PC-3 (cell line): ENCODE measurements around the gene ADD3. TPM values are rescaled to one million over a fixed set of nuclear protein-coding genes. Genes with fewer than 3 reads are reported as not detected.

Experiments used
- ATAC-seq: fragments of 200-7000 bp; cut with Tn5 transposase; 2 replicates; pipeline ENCODE4 v1.9.1; 2020; ENCODE audit warnings: mild to moderate bottlenecking, moderate library complexity
- BruUV-seq: library from RNA; stranded (reverse); fragments of 400-500 nt; replicated peaks from 2 replicates; lab custom pipeline; 2021; lab: Mats Ljungman, UMichigan
- CTCF ChIA-PET: fragments of 300-600 bp; sonication (Branson Sonifier 250); formaldehyde crosslinking; loops from one replicate; lab custom pipeline; 2022; ENCODE audit warnings: antibody characterized with exemption; lab: Charles Lee
- POLR2A ChIA-PET: fragments of 300-600 bp; sonication (Branson Sonifier 250); formaldehyde crosslinking; loops from one replicate; lab custom pipeline; 2022; ENCODE audit warnings: antibody characterized with exemption; ENCODE audit not compliant: unreplicated experiment; lab: Charles Lee
- DNase-seq: peaks from one replicate; pipeline ENCODE4 v3.0.0-alpha.2; 2015
- H2AFZ ChIP-seq: fragments of 300-600 bp; sonication (generic); 2 replicates; pipeline ENCODE4 v1.6.0; 2016; ENCODE audit warnings: antibody characterized with exemption, low read length
- H3F3A ChIP-seq: fragments of 300-600 bp; sonication (generic); one replicate; pipeline ENCODE4 v1.6.0; 2017; ENCODE audit warnings: antibody characterized with exemption, low read length, control low read depth, mild to moderate bottlenecking; ENCODE audit not compliant: unreplicated experiment
- H3K27ac ChIP-seq: fragments of 300-600 bp; sonication (generic); 2 replicates; pipeline ENCODE4 v1.5.1; 2016; ENCODE audit warnings: mild to moderate bottlenecking, low read length
- H3K27me3 ChIP-seq: fragments of 300-600 bp; sonication (generic); 2 replicates; pipeline ENCODE4 v1.6.1; 2016; ENCODE audit warnings: low read length, mixed read lengths
- H3K36me3 ChIP-seq: fragments of 300-600 bp; sonication (generic); 2 replicates; pipeline ENCODE4 v1.6.1; 2016; ENCODE audit warnings: low read depth, mixed run types, low read length, mixed read lengths
- H3K4me1 ChIP-seq: fragments of 300-600 bp; sonication (generic); 2 replicates; pipeline ENCODE4 v1.5.1; 2016; ENCODE audit warnings: low read length; ENCODE audit not compliant: insufficient read depth
- H3K4me2 ChIP-seq: fragments of 300-600 bp; sonication (generic); 2 replicates; pipeline ENCODE4 v1.6.0; 2016; ENCODE audit warnings: low read length
- H3K4me3 ChIP-seq: fragments of 300-600 bp; sonication (generic); 2 replicates; pipeline ENCODE4 v1.5.1; 2016; ENCODE audit warnings: mild to moderate bottlenecking, low read length, mixed read lengths
- H3K79me2 ChIP-seq: fragments of 300-600 bp; sonication (generic); 2 replicates; pipeline ENCODE4 v1.6.1; 2017; ENCODE audit warnings: low read length, mixed read lengths
- H3K9ac ChIP-seq: fragments of 300-600 bp; sonication (generic); 2 replicates; pipeline ENCODE4 v1.6.0; 2016; ENCODE audit warnings: mild to moderate bottlenecking, low read length
- H3K9me2 ChIP-seq: fragments of 300-600 bp; sonication (generic); replicated peaks from 2 replicates; pipeline ENCODE4 v1.6.1; 2016; ENCODE audit warnings: mixed run types, low read length, mixed read lengths
- H3K9me3 ChIP-seq: fragments of 300-600 bp; sonication (generic); 2 replicates; pipeline ENCODE4 v1.6.1; 2016; ENCODE audit warnings: low read length, mixed read lengths
- H4K20me1 ChIP-seq: fragments of 300-600 bp; sonication (generic); 2 replicates; pipeline ENCODE4 v1.6.1; 2016; ENCODE audit warnings: low read length, mixed read lengths
- EZH2 ChIP-seq: fragments of 300-600 bp; sonication (generic); IDR thresholded peaks from one replicate; pipeline ENCODE4 v1.6.1; 2017; ENCODE audit warnings: antibody characterized with exemption, mild to moderate bottlenecking, low read length; ENCODE audit not compliant: unreplicated experiment
- EZH2phosphoT487 ChIP-seq: fragments of 300-600 bp; sonication (generic); IDR thresholded peaks from 2 replicates; pipeline ENCODE4 v1.6.1; 2018; ENCODE audit warnings: mild to moderate bottlenecking, antibody characterized with exemption, low read length, borderline replicate concordance
- intact Hi-C: fragments of 100-400 bp; cut with micrococcal nuclease; formaldehyde crosslinking; loops from 2 replicates; pipeline ENCODE4 v1.9.0; 2023
- total RNA-seq: library from RNA; depleted of rRNA; stranded (reverse); fragments of >200 nt; gene quantifications from 2 replicates; pipeline ENCODE4 v1.2.3, GENCODE V29; 2014
- TF ChIP-seq, protein P1 (sequence below): fragments of 300-600 bp; sonication (generic); conservative IDR thresholded peaks from 2 replicates; pipeline ENCODE4 v1.5.1; 2017; ENCODE audit warnings: antibody characterized with exemption, low read depth, mild to moderate bottlenecking, low read length

Gene ADD3
- total RNA-seq, 1 experiment from 2014 or later, result 25.7 TPM

DNA sequence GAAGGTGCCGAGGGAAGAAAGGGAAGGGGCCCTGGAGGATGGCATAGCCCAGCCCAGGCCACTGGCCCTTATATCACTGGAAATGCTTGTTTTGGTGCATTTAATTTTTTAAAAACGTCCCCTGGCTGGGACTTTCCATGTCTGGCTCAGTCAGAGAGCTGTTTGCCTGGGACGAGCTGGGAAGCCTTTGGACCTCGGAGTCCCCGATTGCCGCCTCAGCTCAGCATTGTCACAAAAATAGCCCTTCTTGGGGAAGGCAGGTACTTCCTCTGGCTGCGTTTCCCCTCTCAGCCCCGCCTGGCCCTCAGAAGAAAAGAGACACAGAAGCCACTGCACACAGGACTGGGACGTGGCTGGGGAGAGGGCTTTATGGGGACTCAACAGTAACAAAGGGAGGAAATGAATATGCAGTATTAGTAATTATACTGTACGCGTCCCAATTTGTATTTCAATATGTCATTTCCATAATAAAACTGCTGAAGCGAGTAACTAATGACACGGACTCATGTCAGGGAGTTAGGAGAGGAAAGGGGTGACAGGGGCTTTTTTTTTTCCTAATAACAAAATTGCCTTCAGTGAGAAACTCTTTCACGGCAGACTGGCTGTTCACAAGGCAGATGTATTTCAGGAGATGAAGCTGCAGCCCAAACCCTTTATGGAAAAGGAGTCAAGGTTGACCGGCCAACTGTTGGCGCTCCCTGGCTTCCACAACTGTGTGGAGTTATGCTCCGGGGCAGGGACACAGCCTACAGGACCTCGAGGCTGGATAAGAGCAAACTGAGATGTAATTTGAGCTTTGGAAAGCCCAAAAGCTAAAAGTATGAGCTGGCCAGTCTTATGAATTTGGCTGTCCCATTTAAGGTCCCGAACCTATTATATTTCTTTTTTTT lies 168.6 kb downstream of the ADD3 start:
- Histone ChIP-seq H4K20me1 (no peaks in the 10 kb centered on the region), H3K79me2 (no peaks in the 10 kb centered on the region), H3K4me3 (no peak overlapping the region), H3K9me2 (no peaks in the 10 kb centered on the region), H3K36me3 (no peaks in the 10 kb centered on the region), H2AFZ (no peak overlapping the region), H3K9ac (no peak overlapping the region), H3F3A (no peaks in the 10 kb centered on the region), H3K27me3 (no peaks in the 10 kb centered on the region), H3K9me3 (no peaks in the 10 kb centered on the region), H3K4me2 (no peak overlapping the region), H3K4me1 (peaks cover 14% of the 10 kb centered on the region), H3K27ac (no peak overlapping the region)
- ChIA-PET CTCF (no interaction called here), POLR2A (no interaction called here)
- intact Hi-C loops, result no loop called here
- ATAC-seq (no peak), DNase-seq (no peak)
- no TSS peak for BruUV-seq
- no peak for TF ChIP-seq EZH2phosphoT487
- TF ChIP-seq, protein P1, sequence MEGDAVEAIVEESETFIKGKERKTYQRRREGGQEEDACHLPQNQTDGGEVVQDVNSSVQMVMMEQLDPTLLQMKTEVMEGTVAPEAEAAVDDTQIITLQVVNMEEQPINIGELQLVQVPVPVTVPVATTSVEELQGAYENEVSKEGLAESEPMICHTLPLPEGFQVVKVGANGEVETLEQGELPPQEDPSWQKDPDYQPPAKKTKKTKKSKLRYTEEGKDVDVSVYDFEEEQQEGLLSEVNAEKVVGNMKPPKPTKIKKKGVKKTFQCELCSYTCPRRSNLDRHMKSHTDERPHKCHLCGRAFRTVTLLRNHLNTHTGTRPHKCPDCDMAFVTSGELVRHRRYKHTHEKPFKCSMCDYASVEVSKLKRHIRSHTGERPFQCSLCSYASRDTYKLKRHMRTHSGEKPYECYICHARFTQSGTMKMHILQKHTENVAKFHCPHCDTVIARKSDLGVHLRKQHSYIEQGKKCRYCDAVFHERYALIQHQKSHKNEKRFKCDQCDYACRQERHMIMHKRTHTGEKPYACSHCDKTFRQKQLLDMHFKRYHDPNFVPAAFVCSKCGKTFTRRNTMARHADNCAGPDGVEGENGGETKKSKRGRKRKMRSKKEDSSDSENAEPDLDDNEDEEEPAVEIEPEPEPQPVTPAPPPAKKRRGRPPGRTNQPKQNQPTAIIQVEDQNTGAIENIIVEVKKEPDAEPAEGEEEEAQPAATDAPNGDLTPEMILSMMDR, result no peak
- no peak for TF ChIP-seq EZH2

DNA sequence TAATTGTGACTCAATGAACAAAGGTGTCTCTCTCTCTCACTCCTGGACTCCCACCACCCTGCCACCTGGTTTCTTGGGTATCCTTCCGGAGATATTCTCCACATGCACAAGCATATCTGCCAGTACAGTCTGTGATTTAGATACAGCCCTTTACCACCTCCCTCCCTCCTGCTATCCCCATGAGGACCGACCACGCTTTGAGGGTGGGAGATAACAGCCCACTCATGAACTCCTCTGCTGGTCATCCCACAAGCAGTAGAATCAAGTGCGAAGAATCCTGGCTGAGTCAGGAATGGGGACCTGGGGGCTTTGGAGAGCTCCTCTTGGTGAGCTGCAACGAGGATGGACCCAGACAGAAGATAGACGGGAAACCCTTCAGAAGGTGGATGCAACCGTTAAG lies 171.4 kb downstream of the ADD3 start:
- no peaks in the 10 kb centered on the region for H3K9me3 ChIP-seq
- no peaks in the 10 kb centered on the region for H3K9me2 ChIP-seq
- intact Hi-C loops, result no loop called here
- DNase-seq (no peak), ATAC-seq (no peak)
- no TSS peak for BruUV-seq
- H3K36me3 ChIP-seq, result no peaks in the 10 kb centered on the region
- no peak overlapping the region for H3K4me2 ChIP-seq
- no peak overlapping the region for H3K4me3 ChIP-seq
- ChIA-PET CTCF (no interaction called here), POLR2A (no interaction called here)
- H3K27ac ChIP-seq, result no peak overlapping the region
- no peaks in the 10 kb centered on the region for H3F3A ChIP-seq
- no peaks in the 10 kb centered on the region for H3K79me2 ChIP-seq
- H3K9ac ChIP-seq, result no peak overlapping the region
- no peak for TF ChIP-seq EZH2
- TF ChIP-seq, protein P1, result no peak
- TF ChIP-seq EZH2phosphoT487, result no peak
- no peak overlapping the region for H2AFZ ChIP-seq
- no peaks in the 10 kb centered on the region for H4K20me1 ChIP-seq
- no peaks in the 10 kb centered on the region for H3K27me3 ChIP-seq
- H3K4me1 ChIP-seq, result no peaks in the 10 kb centered on the region

DNA sequence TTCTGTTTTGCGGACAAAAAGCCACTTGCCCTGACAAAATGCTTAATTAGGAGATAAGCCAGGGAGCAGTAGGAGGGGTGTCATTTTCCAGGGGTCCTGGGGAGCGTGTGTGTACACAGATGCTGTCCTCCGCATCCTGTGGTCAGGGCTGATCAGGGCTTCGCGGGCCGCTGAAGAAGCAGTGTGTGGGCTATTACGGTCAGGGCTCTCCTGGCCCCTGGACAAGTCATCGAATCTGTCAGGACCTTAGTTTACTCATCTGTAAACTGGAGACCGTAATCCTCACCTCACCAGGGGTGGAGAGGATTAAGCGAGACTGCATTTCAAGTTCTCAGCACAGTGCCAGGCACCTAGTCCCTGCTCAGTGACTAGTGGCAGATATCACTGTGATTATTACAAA lies 173.7 kb downstream of the ADD3 start:
- H3K4me1 ChIP-seq, result no peaks in the 10 kb centered on the region
- DNase-seq, result no peak
- H3F3A ChIP-seq, result no peaks in the 10 kb centered on the region
- H3K4me3 ChIP-seq, result no peak overlapping the region
- H3K79me2 ChIP-seq, result no peaks in the 10 kb centered on the region
- BruUV-seq, result no TSS peak
- H3K36me3 ChIP-seq, result no peaks in the 10 kb centered on the region
- no peak overlapping the region for H3K9ac ChIP-seq
- H2AFZ ChIP-seq, result no peak overlapping the region
- H3K9me2 ChIP-seq, result no peaks in the 10 kb centered on the region
- TF ChIP-seq EZH2phosphoT487, result no peak
- POLR2A ChIA-PET, result no interaction called here
- no peak for ATAC-seq
- intact Hi-C loops, result no loop called here
- CTCF ChIA-PET, result no interaction called here
- no peak overlapping the region for H3K4me2 ChIP-seq
- no peaks in the 10 kb centered on the region for H4K20me1 ChIP-seq
- no peaks in the 10 kb centered on the region for H3K27me3 ChIP-seq
- H3K27ac ChIP-seq, result no peak overlapping the region
- H3K9me3 ChIP-seq, result no peaks in the 10 kb centered on the region
